ENCODE measurements around the gene PPP1R16B. TPM values are rescaled to one million over a fixed set of nuclear protein-coding genes. Genes with fewer than 3 reads are reported as not detected.
A peak's percentile ranks its signal among the peaks of the same experiment; 100 is the strongest.
"Not testable (repeated sequence)": the region's sequence is repeated elsewhere in the genome, so short reads cannot be mapped to it uniquely, and the experiment has no call there.

The PPP1R16B gene
- total and polyA plus RNA-seq, 5 donors from 2014 or later: 16.5 to 84.1 (median 25.1) TPM

DNA sequence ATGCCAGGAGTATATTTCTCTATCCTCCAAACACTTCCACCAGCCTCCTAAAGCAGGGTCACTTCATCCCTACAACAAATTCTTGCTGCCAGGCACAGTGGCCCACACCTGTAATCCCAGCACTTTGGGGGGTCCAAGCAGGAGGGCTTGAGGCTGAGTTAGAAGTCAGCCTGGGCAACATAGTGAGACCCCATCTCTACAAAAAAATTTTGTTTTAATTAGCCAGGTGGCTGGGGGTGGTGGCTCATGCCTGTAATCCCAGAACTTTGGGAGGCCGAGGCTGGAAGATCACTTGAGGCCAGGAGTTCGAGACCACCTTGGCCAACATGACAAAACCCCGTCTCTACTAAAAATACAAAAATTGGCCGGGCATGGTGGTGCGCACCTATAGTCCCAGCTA, 11.4 kb upstream of the PPP1R16B start:
- not testable (repeated sequence) for H3K36me3 Mint-ChIP-seq, H3K9me3 Mint-ChIP-seq

DNA sequence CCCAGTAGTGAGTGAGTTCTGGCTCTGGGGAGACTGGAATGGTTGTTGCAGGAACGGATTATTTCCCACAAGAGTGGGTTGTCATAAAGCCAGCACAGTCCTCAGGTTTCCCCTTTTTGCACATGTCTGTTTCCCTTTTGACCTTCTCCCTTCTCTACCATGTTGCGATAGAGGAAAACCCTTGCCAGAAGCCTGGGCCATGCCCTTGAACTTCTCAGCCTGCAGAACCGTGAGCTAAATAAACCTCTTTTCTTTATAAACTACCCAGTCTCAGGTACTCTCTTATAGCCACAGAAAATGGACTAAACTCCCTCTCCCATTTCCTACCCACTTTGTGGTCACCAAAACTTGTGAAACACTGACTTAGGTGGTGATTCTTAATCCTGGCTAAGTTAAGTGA, 7.2 kb upstream of the PPP1R16B start:
- Mint-ChIP-seq H3K4me1 (peaks cover 6 to 26% (median 15%) of the 10 kb centered on the region in 4 donors), H3K27ac (peak overlapping the region; percentile 5 to 71 (median 55)), H3K36me3 (no peaks in the 10 kb centered on the region), H3K4me3 (no peak overlapping the region), H3K9me3 (peaks cover 0 to 6% (median 1%) of the 10 kb centered on the region in 7 donors), H3K27me3 (no peaks in the 10 kb centered on the region)
- Histone ChIP-seq H3K36me3 (ENCODE audit: control insufficient read depth, insufficient read depth, low read length) (no peaks in the 10 kb centered on the region), H3K4me1 (ENCODE audit: control insufficient read depth, insufficient read depth, low read length, poor library complexity, severe bottlenecking) (peaks cover 10% of the 10 kb centered on the region), H3K27ac (ENCODE audit: insufficient read depth, low read length, poor library complexity, severe bottlenecking) (no peak overlapping the region), H3K27me3 (ENCODE audit: control insufficient read depth, insufficient read depth, low read length) (no peaks in the 10 kb centered on the region), H3K9me3 (ENCODE audit: control insufficient read depth in 2 of 2, low read length in 2 of 2) (no peaks in the 10 kb centered on the region), H3K4me3 (ENCODE audit: low read depth, low read length) (no peak overlapping the region)
- no peak for DNase-seq
- no peak for ATAC-seq (ENCODE audit: low read depth in 2 of 2)

More for the DNA sequence above, 11.4 kb upstream of the PPP1R16B start:
- peaks cover 2 to 15% (median 11%) of the 10 kb centered on the region in 4 donors for H3K4me1 Mint-ChIP-seq
- H3K9me3 ChIP-seq (ENCODE audit: control insufficient read depth in 2 of 2, low read length in 2 of 2); H3K27me3 ChIP-seq (ENCODE audit: control insufficient read depth, insufficient read depth, low read length); H3K27me3 Mint-ChIP-seq; ATAC-seq (ENCODE audit: low read depth in 2 of 2); H3K4me3 Mint-ChIP-seq; DNase-seq; H3K4me1 ChIP-seq (ENCODE audit: control insufficient read depth, insufficient read depth, low read length, poor library complexity, severe bottlenecking); H3K27ac ChIP-seq (ENCODE audit: insufficient read depth, low read length, poor library complexity, severe bottlenecking); H3K27ac Mint-ChIP-seq; H3K4me3 ChIP-seq (ENCODE audit: low read depth, low read length); H3K36me3 ChIP-seq (ENCODE audit: control insufficient read depth, insufficient read depth, low read length): not testable (repeated sequence)

DNA sequence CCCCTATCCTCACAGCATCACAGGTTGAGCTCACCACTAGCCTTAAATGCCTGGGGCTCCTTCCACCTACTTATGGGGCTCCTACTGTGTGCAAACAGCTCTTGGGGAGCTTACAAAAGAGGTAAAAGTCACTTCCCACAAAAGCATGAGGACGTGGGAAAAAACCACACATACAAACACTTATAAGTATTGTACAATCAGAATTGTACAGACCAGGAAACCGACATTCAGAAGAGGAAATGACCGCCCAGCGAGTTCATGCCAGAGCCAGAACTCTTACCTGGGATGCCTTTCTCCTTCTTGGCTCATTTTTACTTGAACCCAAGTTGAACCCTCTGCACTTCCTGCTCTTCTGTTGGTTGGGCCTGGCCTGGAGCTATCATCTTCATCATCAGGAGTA, 6.3 kb upstream of the PPP1R16B start:
- ATAC-seq (ENCODE audit: low read depth in 2 of 2) (no peak), DNase-seq (no peak)
- Histone ChIP-seq H3K36me3 (ENCODE audit: control insufficient read depth, insufficient read depth, low read length) (no peaks in the 10 kb centered on the region), H3K4me1 (ENCODE audit: control insufficient read depth, insufficient read depth, low read length, poor library complexity, severe bottlenecking) (peaks cover 16% of the 10 kb centered on the region), H3K4me3 (ENCODE audit: low read depth, low read length) (no peak overlapping the region), H3K27ac (ENCODE audit: insufficient read depth, low read length, poor library complexity, severe bottlenecking) (no peak overlapping the region), H3K9me3 (ENCODE audit: control insufficient read depth in 2 of 2, low read length in 2 of 2) (no peaks in the 10 kb centered on the region), H3K27me3 (ENCODE audit: control insufficient read depth, insufficient read depth, low read length) (no peaks in the 10 kb centered on the region)
- Mint-ChIP-seq H3K9me3 (peaks cover 0 to 6% (median 1%) of the 10 kb centered on the region in 7 donors), H3K4me3 (peak overlapping the region in 2 of 4 donors; percentile 27 to 28), H3K4me1 (peaks cover 12 to 36% (median 22%) of the 10 kb centered on the region in 4 donors), H3K36me3 (no peaks in the 10 kb centered on the region), H3K27me3 (no peaks in the 10 kb centered on the region), H3K27ac (peak overlapping the region; percentile 60 to 78 (median 71))

DNA sequence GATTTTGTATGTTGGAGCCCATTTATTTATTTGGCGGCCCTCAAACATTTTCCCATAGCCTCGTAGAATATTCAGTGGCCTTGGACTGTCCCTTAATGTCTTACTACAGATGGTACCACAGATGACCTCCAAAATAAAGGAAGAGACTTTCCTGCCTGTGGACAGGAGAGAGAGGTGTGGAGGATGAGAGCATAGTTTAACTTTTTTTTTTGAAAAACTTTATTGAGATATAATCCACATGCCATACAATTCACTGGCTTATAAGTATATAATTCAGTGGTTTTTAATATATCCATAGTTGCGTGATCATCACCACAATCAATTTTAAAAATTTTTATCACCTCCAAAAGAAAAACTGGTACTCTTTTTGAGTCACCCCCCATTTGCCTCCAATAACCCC, 4.6 kb upstream of the PPP1R16B start:
- ATAC-seq (ENCODE audit: low read depth in 2 of 2): no peak
- peak overlapping the region in 1 of 3 donors; percentile 71 for H3K27ac Mint-ChIP-seq

DNA sequence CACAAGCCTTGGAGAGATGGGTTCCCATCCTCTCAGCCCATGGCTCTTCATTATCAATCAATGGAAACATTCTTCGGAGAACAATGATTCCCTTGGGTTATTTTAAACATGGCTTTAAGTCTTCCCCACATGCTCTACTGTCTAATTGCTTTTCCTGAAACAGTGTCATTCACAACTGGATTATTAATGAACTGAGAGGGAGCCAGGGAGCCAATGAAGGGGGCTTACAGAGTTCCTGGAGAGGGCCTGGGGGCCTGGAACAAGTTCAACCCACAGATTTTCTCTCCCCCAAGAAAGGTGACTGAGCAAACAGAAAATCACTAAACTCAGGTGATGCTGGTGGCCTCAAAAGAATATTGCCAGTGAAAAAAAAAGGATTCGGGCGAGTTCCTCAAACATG, 1.3 kb upstream of the PPP1R16B start:
- Mint-ChIP-seq H3K4me1 (peaks cover 11 to 58% (median 42%) of the 10 kb centered on the region in 4 donors), H3K27me3 (peaks cover 7% of the 10 kb centered on the region), H3K4me3 (peak overlapping the region; percentile 91 to 95 (median 93)), H3K9me3 (no peaks in the 10 kb centered on the region), H3K36me3 (peaks cover 6% of the 10 kb centered on the region), H3K27ac (peak overlapping the region; percentile 97 to 99 (median 98))
- DNase-seq: no peak
- peaks cover 52% of the 10 kb centered on the region for H3K4me1 ChIP-seq (ENCODE audit: control insufficient read depth, insufficient read depth, low read length, poor library complexity, severe bottlenecking)
- no peaks in the 10 kb centered on the region for H3K9me3 ChIP-seq (ENCODE audit: control insufficient read depth in 2 of 2, low read length in 2 of 2)
- peak overlapping the region; percentile 84 for H3K4me3 ChIP-seq (ENCODE audit: low read depth, low read length)
- no peaks in the 10 kb centered on the region for H3K27me3 ChIP-seq (ENCODE audit: control insufficient read depth, insufficient read depth, low read length)
- no peak for ATAC-seq (ENCODE audit: low read depth in 2 of 2)
- H3K27ac ChIP-seq (ENCODE audit: insufficient read depth, low read length, poor library complexity, severe bottlenecking): peak overlapping the region; percentile 99
- H3K36me3 ChIP-seq (ENCODE audit: control insufficient read depth, insufficient read depth, low read length): no peaks in the 10 kb centered on the region

More for the DNA sequence above, 4.6 kb upstream of the PPP1R16B start:
- Histone ChIP-seq H3K27ac (ENCODE audit: insufficient read depth, low read length, poor library complexity, severe bottlenecking) (no peak overlapping the region), H3K4me3 (ENCODE audit: low read depth, low read length) (no peak overlapping the region), H3K36me3 (ENCODE audit: control insufficient read depth, insufficient read depth, low read length) (no peaks in the 10 kb centered on the region), H3K4me1 (ENCODE audit: control insufficient read depth, insufficient read depth, low read length, poor library complexity, severe bottlenecking) (peaks cover 28% of the 10 kb centered on the region), H3K27me3 (ENCODE audit: control insufficient read depth, insufficient read depth, low read length) (no peaks in the 10 kb centered on the region), H3K9me3 (ENCODE audit: control insufficient read depth in 2 of 2, low read length in 2 of 2) (no peaks in the 10 kb centered on the region)
- peaks cover 15 to 46% (median 28%) of the 10 kb centered on the region in 4 donors for H3K4me1 Mint-ChIP-seq
- H3K36me3 Mint-ChIP-seq: no peaks in the 10 kb centered on the region
- no peak for DNase-seq
- peaks cover 0 to 6% (median 1%) of the 10 kb centered on the region in 7 donors for H3K9me3 Mint-ChIP-seq
- H3K27me3 Mint-ChIP-seq: peaks cover 7% of the 10 kb centered on the region
- H3K4me3 Mint-ChIP-seq: no peak overlapping the region

DNA sequence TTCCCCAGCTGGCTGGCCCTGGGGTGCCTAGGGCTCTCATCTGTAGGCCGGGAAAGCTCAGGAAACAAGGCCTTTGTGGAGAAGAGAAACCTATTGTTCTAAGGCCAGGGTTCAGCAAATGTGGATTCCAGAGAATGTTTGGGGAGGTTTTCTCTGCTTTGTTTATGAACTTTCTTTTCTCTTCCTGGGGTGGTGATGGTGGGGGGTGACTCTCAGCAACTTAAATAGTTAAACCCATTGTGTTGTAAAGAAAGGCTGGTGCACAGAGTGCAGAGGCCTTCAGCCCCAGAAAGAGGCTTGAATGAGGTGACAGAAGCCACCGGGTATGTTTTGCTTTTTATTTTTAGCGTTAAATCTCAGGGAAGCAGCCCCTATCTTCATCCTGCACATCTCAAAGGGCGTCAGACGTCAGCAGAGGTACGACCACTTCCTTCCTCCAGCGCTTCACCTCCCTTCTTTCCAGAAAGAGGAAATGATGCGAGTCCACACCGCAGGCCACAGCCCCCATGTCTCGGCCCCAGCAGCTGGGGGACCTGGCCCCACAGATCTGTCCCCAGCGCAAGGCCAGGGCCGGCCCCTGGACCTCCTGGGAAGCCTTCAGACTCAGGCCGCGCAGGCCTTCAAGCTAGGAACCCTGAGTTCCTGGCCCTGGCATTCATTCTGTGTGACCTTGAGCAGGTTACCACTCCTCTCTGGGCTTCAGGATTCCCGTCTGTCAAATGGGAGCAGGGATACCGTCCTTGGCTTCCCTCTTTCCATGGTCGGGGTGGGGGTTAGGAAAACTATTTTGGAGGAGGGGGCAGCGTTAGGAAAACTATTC, 605 bp upstream of the PPP1R16B start:
- ATAC-seq (ENCODE audit: low read depth in 2 of 2): peak; percentile 79 to 80
- peak; percentile 75 to 94 (median 91) for DNase-seq
- H3K4me1 Mint-ChIP-seq: peaks cover 15 to 58% (median 42%) of the 10 kb centered on the region in 4 donors

DNA sequence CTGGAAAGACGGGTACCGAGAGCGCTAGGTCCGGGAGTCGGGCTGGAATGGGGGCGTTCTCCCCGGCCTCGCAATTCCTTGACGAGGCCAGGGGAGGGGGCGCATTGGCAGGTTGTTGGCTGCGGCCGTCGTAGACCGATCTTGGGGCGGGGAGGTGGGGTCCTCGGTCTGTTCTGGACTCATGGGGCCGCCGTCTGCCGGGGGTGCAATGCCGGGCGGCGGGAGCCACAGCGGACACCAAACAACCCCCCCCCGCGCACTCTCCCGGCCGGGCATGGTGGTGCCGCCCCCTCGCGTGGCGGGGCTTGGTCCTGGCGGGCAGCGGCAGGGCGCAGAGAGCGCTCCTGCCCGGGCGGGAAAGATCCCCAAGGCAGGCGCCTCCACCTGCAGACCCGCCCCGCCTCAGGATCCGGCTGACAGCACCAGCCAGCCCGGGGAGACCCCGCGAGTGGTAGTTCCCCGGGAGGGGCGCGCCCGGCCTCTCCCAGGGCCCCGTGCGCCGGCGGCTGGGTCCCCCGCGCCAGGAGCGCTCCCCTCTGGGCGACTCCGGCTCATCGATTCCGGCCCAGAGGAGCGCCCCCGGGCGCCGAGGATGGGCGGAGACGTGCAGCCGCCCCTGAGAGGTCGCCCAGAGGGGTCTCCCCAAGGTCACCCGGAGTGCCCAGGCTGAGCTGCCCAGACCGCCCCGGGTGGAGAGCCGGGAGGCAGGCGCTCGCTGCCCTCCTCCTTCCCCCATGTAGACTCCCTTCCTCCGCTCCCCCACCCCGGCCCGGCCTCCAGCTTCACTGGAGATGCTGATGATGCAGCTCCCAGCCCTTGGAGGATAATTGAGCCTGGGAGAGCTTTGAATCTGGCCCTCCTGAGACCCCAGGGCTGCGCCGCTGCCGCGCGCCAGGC, 709 bp downstream of the PPP1R16B start:
- Histone ChIP-seq H3K4me1 (ENCODE audit: control insufficient read depth, insufficient read depth, low read length, poor library complexity, severe bottlenecking) (peaks cover 67% of the 10 kb centered on the region), H3K4me3 (ENCODE audit: low read depth, low read length) (peak overlapping the region; percentile 71), H3K27me3 (ENCODE audit: control insufficient read depth, insufficient read depth, low read length) (no peaks in the 10 kb centered on the region), H3K36me3 (ENCODE audit: control insufficient read depth, insufficient read depth, low read length) (peaks cover 13% of the 10 kb centered on the region), H3K27ac (ENCODE audit: insufficient read depth, low read length, poor library complexity, severe bottlenecking) (peak overlapping the region; percentile 99), H3K9me3 (ENCODE audit: control insufficient read depth in 2 of 2, low read length in 2 of 2) (no peaks in the 10 kb centered on the region)
- ATAC-seq (ENCODE audit: low read depth in 2 of 2) (no peak), DNase-seq (peak; percentile 29 to 58 (median 52))
- peaks cover 18% of the 10 kb centered on the region for H3K36me3 Mint-ChIP-seq
- H3K27me3 Mint-ChIP-seq: peaks cover 7% of the 10 kb centered on the region
- H3K27ac Mint-ChIP-seq: peak overlapping the region; percentile 97 to 99 (median 98)
- no peaks in the 10 kb centered on the region for H3K9me3 Mint-ChIP-seq
- H3K4me1 Mint-ChIP-seq: peaks cover 27 to 62% (median 51%) of the 10 kb centered on the region in 4 donors
- H3K4me3 Mint-ChIP-seq: peak overlapping the region; percentile 91 to 98 (median 94)

More for the DNA sequence above, 605 bp upstream of the PPP1R16B start:
- H3K36me3 ChIP-seq (ENCODE audit: control insufficient read depth, insufficient read depth, low read length): peaks cover under 1% of the 10 kb centered on the region
- Mint-ChIP-seq H3K9me3 (no peaks in the 10 kb centered on the region), H3K4me3 (peak overlapping the region; percentile 91 to 95 (median 93)), H3K27me3 (peaks cover 7% of the 10 kb centered on the region), H3K36me3 (peaks cover 6% of the 10 kb centered on the region), H3K27ac (peak overlapping the region; percentile 97 to 99 (median 98))
- H3K4me3 ChIP-seq (ENCODE audit: low read depth, low read length): peak overlapping the region; percentile 84
- H3K9me3 ChIP-seq (ENCODE audit: control insufficient read depth in 2 of 2, low read length in 2 of 2): no peaks in the 10 kb centered on the region
- H3K4me1 ChIP-seq (ENCODE audit: control insufficient read depth, insufficient read depth, low read length, poor library complexity, severe bottlenecking): peaks cover 54% of the 10 kb centered on the region
- no peaks in the 10 kb centered on the region for H3K27me3 ChIP-seq (ENCODE audit: control insufficient read depth, insufficient read depth, low read length)
- H3K27ac ChIP-seq (ENCODE audit: insufficient read depth, low read length, poor library complexity, severe bottlenecking): peak overlapping the region; percentile 99

All from CD4-positive, CD25-positive, alpha-beta regulatory T cell (primary cell).